ENCODE measurements around the gene PAPLN. TPM values are rescaled to one million over a fixed set of nuclear protein-coding genes. Genes with fewer than 3 reads are reported as not detected.

The PAPLN gene, protein sequence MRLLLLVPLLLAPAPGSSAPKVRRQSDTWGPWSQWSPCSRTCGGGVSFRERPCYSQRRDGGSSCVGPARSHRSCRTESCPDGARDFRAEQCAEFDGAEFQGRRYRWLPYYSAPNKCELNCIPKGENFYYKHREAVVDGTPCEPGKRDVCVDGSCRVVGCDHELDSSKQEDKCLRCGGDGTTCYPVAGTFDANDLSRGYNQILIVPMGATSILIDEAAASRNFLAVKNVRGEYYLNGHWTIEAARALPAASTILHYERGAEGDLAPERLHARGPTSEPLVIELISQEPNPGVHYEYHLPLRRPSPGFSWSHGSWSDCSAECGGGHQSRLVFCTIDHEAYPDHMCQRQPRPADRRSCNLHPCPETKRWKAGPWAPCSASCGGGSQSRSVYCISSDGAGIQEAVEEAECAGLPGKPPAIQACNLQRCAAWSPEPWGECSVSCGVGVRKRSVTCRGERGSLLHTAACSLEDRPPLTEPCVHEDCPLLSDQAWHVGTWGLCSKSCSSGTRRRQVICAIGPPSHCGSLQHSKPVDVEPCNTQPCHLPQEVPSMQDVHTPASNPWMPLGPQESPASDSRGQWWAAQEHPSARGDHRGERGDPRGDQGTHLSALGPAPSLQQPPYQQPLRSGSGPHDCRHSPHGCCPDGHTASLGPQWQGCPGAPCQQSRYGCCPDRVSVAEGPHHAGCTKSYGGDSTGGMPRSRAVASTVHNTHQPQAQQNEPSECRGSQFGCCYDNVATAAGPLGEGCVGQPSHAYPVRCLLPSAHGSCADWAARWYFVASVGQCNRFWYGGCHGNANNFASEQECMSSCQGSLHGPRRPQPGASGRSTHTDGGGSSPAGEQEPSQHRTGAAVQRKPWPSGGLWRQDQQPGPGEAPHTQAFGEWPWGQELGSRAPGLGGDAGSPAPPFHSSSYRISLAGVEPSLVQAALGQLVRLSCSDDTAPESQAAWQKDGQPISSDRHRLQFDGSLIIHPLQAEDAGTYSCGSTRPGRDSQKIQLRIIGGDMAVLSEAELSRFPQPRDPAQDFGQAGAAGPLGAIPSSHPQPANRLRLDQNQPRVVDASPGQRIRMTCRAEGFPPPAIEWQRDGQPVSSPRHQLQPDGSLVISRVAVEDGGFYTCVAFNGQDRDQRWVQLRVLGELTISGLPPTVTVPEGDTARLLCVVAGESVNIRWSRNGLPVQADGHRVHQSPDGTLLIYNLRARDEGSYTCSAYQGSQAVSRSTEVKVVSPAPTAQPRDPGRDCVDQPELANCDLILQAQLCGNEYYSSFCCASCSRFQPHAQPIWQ
- 3.4 and 3.7 TPM in 2 replicates for total RNA-seq

GRCh38 chr14:73237219-73237785 is at the start of gene PAPLN:
PAPLN (plus strand) TSS chr14:73237506; CDS start chr14:73239779, 2,273 bp downstream.

Other genes with a start within 250 kb of the PAPLN start
- 5.2 and 10.6 TPM in 2 replicates for gene ZFYVE1, start 210.4 kb upstream of the PAPLN start, total RNA-seq
- 26.4 and 26.7 TPM in 2 replicates for gene RBM25, start 179.0 kb upstream of the PAPLN start, total RNA-seq
- gene PSEN1, start 101.0 kb upstream of the PAPLN start, total RNA-seq = 34.0 and 36.7 TPM in 2 replicates
- gene NUMB, start 221.0 kb downstream of the PAPLN start, total RNA-seq = 24.3 and 28.8 TPM in 2 replicates

All from airway epithelial cell (primary cell).